ENCODE results near the gene GRIP1.

GRIP1 gene

GRCh38 chr12:66627270-66627987 is 51.4 kb downstream of the GRIP1 start:
- TF ChIP-seq TAF1 (IDR thresholded peaks at IDR 0.05; ENCODE audit: low read depth) (no peak), TEAD4 (IDR thresholded peaks at IDR 0.05) (no peak), USF1 (IDR thresholded peaks at IDR 0.05) (no peak), EGR1 (IDR thresholded peaks at IDR 0.05) (no peak), CEBPB (IDR thresholded peaks at IDR 0.05) (no peak), NFIC (IDR thresholded peaks at IDR 0.05) (no peak), EP300 (IDR thresholded peaks at IDR 0.05; ENCODE audit: borderline replicate concordance) (no peak), CREB1 (IDR thresholded peaks at IDR 0.05; ENCODE audit: low read depth) (no peak), FOXM1 (IDR thresholded peaks at IDR 0.05; ENCODE audit: borderline replicate concordance, low read depth) (no peak), ZBTB7A (IDR thresholded peaks at IDR 0.05; ENCODE audit: low read depth) (no peak), MAX (IDR thresholded peaks at IDR 0.05) (no peak)

- no peak for TF ChIP-seq NFIC (IDR thresholded peaks at IDR 0.05)
- TF ChIP-seq TCF12 (IDR thresholded peaks at IDR 0.05; ENCODE audit: low read depth) = no peak
- no peak for TF ChIP-seq TAF1 (IDR thresholded peaks at IDR 0.05; ENCODE audit: low read depth)
- TF ChIP-seq EGR1 (IDR thresholded peaks at IDR 0.05) = no peak
- TF ChIP-seq USF1 (IDR thresholded peaks at IDR 0.05) = no peak
- no peak for TF ChIP-seq CEBPB (IDR thresholded peaks at IDR 0.05)
- no peak for TF ChIP-seq REST (IDR thresholded peaks at IDR 0.05; ENCODE audit: low read depth)
- no peak for TF ChIP-seq TEAD4 (IDR thresholded peaks at IDR 0.05)
- no peak for TF ChIP-seq EP300 (IDR thresholded peaks at IDR 0.05; ENCODE audit: borderline replicate concordance)
- no peak for TF ChIP-seq FOXM1 (IDR thresholded peaks at IDR 0.05; ENCODE audit: borderline replicate concordance, low read depth)
- no peak for TF ChIP-seq ZBTB7A (IDR thresholded peaks at IDR 0.05; ENCODE audit: low read depth)
- no peak for TF ChIP-seq YY1 (IDR thresholded peaks at IDR 0.05; ENCODE audit: low read depth)
Observed at GRCh38 chr12:66624806-66625205, 54.1 kb downstream of the GRIP1 start.

- TF ChIP-seq USF1 (IDR thresholded peaks at IDR 0.05) = no peak
- TF ChIP-seq EGR1 (IDR thresholded peaks at IDR 0.05) = no peak
Observed at GRCh38 chr12:66623455-66623854, 55.4 kb downstream of the GRIP1 start.

- TF ChIP-seq CREB1 (IDR thresholded peaks at IDR 0.05; ENCODE audit: low read depth) (no peak), NFIC (IDR thresholded peaks at IDR 0.05) (no peak), YY1 (IDR thresholded peaks at IDR 0.05; ENCODE audit: low read depth) (no peak), TAF1 (IDR thresholded peaks at IDR 0.05; ENCODE audit: low read depth) (no peak), MAX (IDR thresholded peaks at IDR 0.05) (no peak), EP300 (IDR thresholded peaks at IDR 0.05; ENCODE audit: borderline replicate concordance) (no peak), USF1 (IDR thresholded peaks at IDR 0.05) (no peak), FOXM1 (IDR thresholded peaks at IDR 0.05; ENCODE audit: borderline replicate concordance, low read depth) (no peak), RAD21 (IDR thresholded peaks at IDR 0.05; ENCODE audit: low read depth) (no peak), CEBPB (IDR thresholded peaks at IDR 0.05) (no peak), EGR1 (IDR thresholded peaks at IDR 0.05) (no peak), ZBTB7A (IDR thresholded peaks at IDR 0.05; ENCODE audit: low read depth) (no peak), TEAD4 (IDR thresholded peaks at IDR 0.05) (no peak), TCF12 (IDR thresholded peaks at IDR 0.05; ENCODE audit: low read depth) (no peak), REST (IDR thresholded peaks at IDR 0.05; ENCODE audit: low read depth) (no peak)
Observed at GRCh38 chr12:66620688-66621087, 58.2 kb downstream of the GRIP1 start.

GRCh38 chr12:66620026-66620425 is 58.9 kb downstream of the GRIP1 start:
- TF ChIP-seq FOXM1 (IDR thresholded peaks at IDR 0.05; ENCODE audit: borderline replicate concordance, low read depth) (no peak), EP300 (IDR thresholded peaks at IDR 0.05; ENCODE audit: borderline replicate concordance) (no peak), USF1 (IDR thresholded peaks at IDR 0.05) (no peak), TAF1 (IDR thresholded peaks at IDR 0.05; ENCODE audit: low read depth) (no peak), CEBPB (IDR thresholded peaks at IDR 0.05) (no peak), RAD21 (IDR thresholded peaks at IDR 0.05; ENCODE audit: low read depth) (no peak), TEAD4 (IDR thresholded peaks at IDR 0.05) (no peak), TCF12 (IDR thresholded peaks at IDR 0.05; ENCODE audit: low read depth) (no peak), MAX (IDR thresholded peaks at IDR 0.05) (no peak)
